Epithelial cell of esophagus (primary cell): Measurements from ENCODE around the gene SLC39A1.
"Not testable (repeated sequence)": the region's sequence is repeated elsewhere in the genome, so short reads cannot be mapped to it uniquely, and the experiment has no call there.

Experiments
- DNase-seq: peaks from one replicate; pipeline ENCODE4 v3.0.0; 2010; ENCODE audit warnings: low read depth
- H3K4me3 ChIP-seq: 2 replicates; pipeline ENCODE4 v1.5.1; 2011; ENCODE audit warnings: mild to moderate bottlenecking, low read length, control low read depth
- TF ChIP-seq, protein P1 (sequence below): IDR thresholded peaks from 2 replicates; pipeline ENCODE4 v1.5.1; 2011; ENCODE audit warnings: low read depth, mild to moderate bottlenecking, low read length, control low read depth, inconsistent platforms; ENCODE audit not compliant: insufficient read depth; ENCODE audit errors: missing control alignments

SLC39A1 gene, protein sequence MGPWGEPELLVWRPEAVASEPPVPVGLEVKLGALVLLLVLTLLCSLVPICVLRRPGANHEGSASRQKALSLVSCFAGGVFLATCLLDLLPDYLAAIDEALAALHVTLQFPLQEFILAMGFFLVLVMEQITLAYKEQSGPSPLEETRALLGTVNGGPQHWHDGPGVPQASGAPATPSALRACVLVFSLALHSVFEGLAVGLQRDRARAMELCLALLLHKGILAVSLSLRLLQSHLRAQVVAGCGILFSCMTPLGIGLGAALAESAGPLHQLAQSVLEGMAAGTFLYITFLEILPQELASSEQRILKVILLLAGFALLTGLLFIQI

DNA sequence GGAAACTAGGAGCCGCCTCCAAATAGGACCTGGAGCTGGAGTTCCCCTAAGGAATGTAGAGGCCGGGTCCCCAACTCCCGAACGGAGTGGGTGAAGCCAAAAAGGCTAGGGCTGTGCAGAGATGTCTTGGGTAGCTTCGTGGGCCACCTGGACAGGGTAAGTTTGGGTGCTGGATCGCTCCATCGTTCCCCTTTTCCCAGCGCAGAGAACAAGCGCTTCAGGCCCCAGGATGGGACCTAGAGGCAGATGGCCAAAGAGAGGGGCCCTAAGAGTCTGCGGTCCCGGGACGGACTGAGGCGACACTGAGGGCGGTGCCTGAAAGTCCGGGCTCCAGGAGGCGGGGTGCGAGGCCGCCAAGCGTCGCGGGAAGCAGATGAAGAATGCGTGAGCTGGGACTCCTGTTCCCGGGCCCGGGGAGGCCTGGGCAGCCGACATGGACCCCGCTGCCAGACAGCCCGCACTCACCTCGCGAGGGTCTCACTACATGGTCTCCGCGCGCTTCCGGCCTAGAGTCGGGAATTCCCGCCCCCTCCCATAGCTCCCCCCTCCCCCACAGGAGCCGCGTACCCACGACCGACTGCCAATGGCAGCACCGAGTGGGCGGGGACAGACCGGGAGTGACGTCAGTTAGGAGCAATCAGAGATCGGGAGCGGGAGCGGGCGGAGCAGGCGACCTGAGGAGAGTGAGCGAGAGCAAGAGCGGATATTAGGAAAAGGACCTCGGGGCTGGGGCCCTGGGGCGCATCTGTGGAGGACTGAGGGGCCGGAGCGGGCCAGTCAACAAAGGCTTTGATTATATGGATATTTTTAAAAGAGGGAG is at the start of gene SLC39A1:
TSS of gene SLC39A1 (minus strand) at position 508 of the 820 bp plus-strand sequence. CDS start 822 bp downstream, outside the sequence.
- TF ChIP-seq, protein P1, sequence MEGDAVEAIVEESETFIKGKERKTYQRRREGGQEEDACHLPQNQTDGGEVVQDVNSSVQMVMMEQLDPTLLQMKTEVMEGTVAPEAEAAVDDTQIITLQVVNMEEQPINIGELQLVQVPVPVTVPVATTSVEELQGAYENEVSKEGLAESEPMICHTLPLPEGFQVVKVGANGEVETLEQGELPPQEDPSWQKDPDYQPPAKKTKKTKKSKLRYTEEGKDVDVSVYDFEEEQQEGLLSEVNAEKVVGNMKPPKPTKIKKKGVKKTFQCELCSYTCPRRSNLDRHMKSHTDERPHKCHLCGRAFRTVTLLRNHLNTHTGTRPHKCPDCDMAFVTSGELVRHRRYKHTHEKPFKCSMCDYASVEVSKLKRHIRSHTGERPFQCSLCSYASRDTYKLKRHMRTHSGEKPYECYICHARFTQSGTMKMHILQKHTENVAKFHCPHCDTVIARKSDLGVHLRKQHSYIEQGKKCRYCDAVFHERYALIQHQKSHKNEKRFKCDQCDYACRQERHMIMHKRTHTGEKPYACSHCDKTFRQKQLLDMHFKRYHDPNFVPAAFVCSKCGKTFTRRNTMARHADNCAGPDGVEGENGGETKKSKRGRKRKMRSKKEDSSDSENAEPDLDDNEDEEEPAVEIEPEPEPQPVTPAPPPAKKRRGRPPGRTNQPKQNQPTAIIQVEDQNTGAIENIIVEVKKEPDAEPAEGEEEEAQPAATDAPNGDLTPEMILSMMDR, result no peak
- peak; percentile 98 for DNase-seq
- peak within 1 kb of the TSS; percentile 51 for H3K4me3 ChIP-seq

DNA sequence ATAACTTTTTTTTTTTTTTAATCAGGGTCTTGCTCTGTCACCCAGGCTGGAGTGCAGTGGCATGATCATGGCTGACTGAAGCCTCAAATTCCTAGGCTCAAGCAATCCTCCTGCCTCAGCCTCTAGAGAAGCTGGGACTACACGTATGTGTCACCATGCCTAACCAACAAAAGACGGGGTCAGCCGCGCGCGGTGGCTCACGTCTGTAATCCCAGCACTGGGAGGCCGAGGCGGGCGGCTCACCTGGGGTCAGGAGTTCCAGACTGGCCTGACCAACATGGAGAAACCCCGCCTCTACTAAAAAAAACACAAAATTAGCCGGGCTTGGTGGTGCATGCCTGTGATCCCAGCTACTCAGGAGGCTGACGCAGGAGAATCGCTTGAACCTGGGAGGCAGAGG is 49.2 kb upstream of the SLC39A1 start:
- not testable (repeated sequence) for DNase-seq, H3K4me3 ChIP-seq

DNA sequence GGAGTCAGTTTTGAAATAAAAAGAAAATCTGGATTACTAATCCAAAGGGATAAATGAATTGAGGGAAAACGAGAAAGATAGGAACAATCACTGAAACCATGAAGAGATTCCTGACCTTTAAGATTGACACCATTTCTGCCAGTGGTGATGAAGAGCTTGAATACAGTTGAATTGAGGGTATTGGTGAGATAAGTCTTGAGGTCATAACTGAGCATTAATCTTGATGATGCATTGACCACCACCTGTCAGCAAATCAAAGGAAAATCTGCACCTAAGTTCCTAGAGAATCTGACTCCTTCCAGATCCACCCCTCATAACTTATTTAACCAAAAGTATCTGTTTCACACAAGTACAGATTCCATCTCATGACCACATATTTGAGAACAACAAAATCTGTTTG is 48.8 kb upstream of the SLC39A1 start:
- H3K4me3 ChIP-seq, result no peak overlapping the region
- TF ChIP-seq, protein P1, result no peak
- no peak for DNase-seq

DNA sequence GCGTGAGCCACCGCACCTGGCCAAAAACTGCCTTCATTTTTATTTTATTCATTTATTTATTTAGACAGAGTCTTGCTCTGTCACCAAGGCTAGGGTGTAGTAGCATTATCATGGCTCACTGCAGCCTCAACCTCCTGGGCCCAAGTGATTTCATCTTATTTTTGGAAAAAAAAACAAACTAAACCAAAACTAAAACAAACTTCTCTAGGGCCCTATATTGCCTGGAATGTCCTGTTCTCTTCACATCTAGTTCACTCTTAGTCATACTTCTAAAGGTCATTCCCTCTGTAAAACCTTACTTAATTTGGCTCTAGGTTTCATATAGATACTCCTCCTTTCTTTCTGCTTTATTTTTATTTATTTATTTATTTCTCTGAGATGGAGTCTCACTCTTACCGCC is 42.8 kb upstream of the SLC39A1 start:
- TF ChIP-seq, protein P1, result no peak
- no peak overlapping the region for H3K4me3 ChIP-seq
- no peak for DNase-seq

DNA sequence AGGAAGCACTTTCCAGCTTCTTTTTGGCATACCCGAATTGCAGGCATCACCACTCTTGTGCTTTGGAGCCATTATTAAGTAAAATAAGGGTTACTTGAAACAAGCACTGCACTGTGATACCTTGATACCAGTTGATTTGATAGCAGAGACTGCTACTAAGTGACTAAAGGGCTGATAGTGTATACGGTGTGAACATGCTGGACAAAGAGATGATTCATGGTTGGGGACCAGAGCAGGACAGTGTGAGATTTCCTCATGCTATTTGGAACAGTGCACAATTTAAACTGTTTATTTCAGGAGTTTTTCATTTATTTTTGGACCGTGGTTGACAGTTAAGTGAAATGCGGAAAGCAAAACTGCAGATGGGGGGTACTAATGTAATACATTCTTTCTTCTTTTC is 37.1 kb upstream of the SLC39A1 start:
- DNase-seq, result no peak
- no peak overlapping the region for H3K4me3 ChIP-seq
- TF ChIP-seq, protein P1, result no peak

DNA sequence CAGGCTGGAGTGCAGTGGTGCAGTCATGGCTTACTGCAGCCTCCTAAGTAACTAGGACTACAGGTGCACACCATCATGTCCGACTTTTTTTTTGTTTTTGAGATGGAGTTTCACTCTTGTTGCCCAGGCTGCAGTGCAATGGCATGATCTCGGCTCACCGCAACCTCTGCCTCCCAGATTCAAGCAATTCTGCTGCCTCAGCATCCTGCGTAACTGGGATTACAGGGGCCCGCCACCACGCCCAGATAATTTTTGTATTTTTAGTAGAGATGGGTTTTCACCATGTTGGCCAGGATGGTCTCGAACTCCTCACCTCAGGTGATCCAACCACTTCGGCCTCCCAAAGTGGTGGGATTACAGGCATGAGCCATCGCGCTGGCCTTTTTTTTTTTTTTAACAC is 33.5 kb upstream of the SLC39A1 start:
- DNase-seq, H3K4me3 ChIP-seq: not testable (repeated sequence)

DNA sequence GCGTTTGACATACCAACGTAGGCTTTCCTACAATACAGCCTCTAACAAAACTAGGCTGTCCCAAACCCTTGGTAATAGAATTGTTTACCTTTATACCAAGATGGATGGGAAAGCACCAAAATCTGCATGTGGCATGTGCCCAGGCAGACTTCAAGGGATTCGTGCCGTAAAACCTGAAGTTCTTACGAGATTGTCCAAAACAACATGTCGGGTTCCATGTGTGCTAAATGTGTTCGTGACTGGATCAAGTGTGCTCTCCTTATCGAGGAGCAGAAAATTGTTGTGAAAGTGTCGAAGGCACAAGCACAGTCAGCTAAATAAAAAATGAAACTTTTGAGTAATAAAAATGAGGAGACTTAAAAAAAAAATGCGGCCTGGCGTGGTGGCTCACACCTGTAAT is 32.3 kb upstream of the SLC39A1 start:
- H3K4me3 ChIP-seq, result no peak overlapping the region
- TF ChIP-seq, protein P1, result no peak
- DNase-seq, result no peak

DNA sequence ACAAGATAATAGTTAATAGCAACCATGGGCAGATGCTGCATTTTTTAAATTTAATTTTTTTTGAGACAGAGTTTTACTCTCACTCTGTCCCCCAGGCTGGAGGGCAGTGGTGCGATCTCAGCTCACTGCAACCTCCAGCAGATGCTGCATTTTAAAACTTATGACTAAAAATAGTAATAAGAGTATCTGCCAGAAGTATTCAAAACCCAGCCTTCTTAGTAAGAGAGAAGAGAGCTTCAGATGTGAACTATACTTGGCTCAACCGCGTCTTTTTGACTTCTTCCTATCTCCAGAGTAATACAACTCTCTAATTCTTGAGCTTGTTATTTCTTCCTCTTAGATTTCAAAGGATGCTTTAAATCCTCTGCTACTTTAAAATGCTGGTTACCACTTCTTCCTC is 31.9 kb upstream of the SLC39A1 start:
- TF ChIP-seq, protein P1, result no peak
- DNase-seq, result no peak
- no peak overlapping the region for H3K4me3 ChIP-seq
